Gastroesophageal sphincter (tissue), 4 donors: Measurements from ENCODE around the gene UFSP1. TPM values are rescaled to one million over a fixed set of nuclear protein-coding genes. Genes with fewer than 3 reads are reported as not detected.

Experiments used
- ATAC-seq: fragments of 150-250 bp; one replicate; pipeline ENCODE4 v1.9.1; 2016; ENCODE audit warnings: mild to moderate bottlenecking, moderate library complexity
- H3K27ac ChIP-seq, 4 donors: fragments of 200-600 bp; sonication (generic) in 3 of 4; 1 replicate in 3 of 4; 2 replicates in 1 of 4; pipeline ENCODE4 v1.5.1; 2016 to 2019
- H3K27me3 ChIP-seq: fragments of 200-600 bp; sonication (generic); one replicate; pipeline ENCODE4 v1.5.1; 2019
- H3K36me3 ChIP-seq, 2 donors: fragments of 200-600 bp; sonication (generic); one replicate each; pipeline ENCODE4 v1.5.1; 2019; ENCODE audit warnings: control low read depth in 1 of 2
- H3K4me1 ChIP-seq, 3 donors: fragments of 200-600 bp; sonication (generic); 1 replicate in 2 of 3; 2 replicates in 1 of 3; pipeline ENCODE4 v1.5.1; 2016 to 2019; ENCODE audit warnings: control low read depth in 2 of 3
- H3K4me3 ChIP-seq, 2 donors: fragments of 200-600 bp; sonication (generic); one replicate each; pipeline ENCODE4 v1.5.1; 2019; ENCODE audit warnings: mild to moderate bottlenecking in 1 of 2, moderate library complexity in 1 of 2
- H3K9me3 ChIP-seq, 3 donors: fragments of 200-600 bp; sonication (generic); one replicate each; pipeline ENCODE4 v1.5.1; 2017 to 2019; ENCODE audit warnings: control low read depth in 2 of 3
- EP300 ChIP-seq: sonication (generic); formaldehyde crosslinking; IDR thresholded peaks from one replicate; pipeline ENCODE4 v1.6.1; 2017; ENCODE audit warnings: antibody characterized with exemption, mild to moderate bottlenecking
- POLR2A ChIP-seq, 2 donors: fragments of 450-650 bp; IDR thresholded peaks; one replicate each; pipeline ENCODE4 v1.6.1; 2017; ENCODE audit warnings: antibody characterized with exemption in 2 of 2, mild to moderate bottlenecking in 2 of 2, moderate library complexity in 1 of 2
- POLR2AphosphoS5 ChIP-seq: sonication (generic); formaldehyde crosslinking; IDR thresholded peaks from one replicate; pipeline ENCODE4 v1.6.1; 2017; ENCODE audit warnings: antibody characterized with exemption
- WGBS, 2 donors: methylation state at CpG; one replicate each; pipeline ENCODE4 v1.1.5; 2018; ENCODE audit warnings: low coverage in 1 of 2; 5-methylcytosine and 5-hydroxymethylcytosine counted together
- total RNA-seq, 4 donors: library from RNA; depleted of rRNA; stranded (reverse); fragments of >200 nt; gene quantifications; one replicate each; pipeline ENCODE4 v1.1.0, GENCODE V29; 2016
- TF ChIP-seq, protein P1 (sequence below), 4 experiments: fragments of 200-600 bp in 2 of 4; fragments of 450-650 bp in 2 of 4; sonication (generic) in 1 of 4; IDR thresholded peaks; one replicate each; pipeline ENCODE4 v1.5.1; 2017 to 2019; ENCODE audit warnings: antibody characterized with exemption in 4 of 4, mild to moderate bottlenecking in 2 of 4, moderate library complexity in 2 of 4

Gene UFSP1
- total RNA-seq, 4 donors from 2014 or later = 5.4 to 9.2 (median 7.7) TPM

- TF ChIP-seq, protein P1, sequence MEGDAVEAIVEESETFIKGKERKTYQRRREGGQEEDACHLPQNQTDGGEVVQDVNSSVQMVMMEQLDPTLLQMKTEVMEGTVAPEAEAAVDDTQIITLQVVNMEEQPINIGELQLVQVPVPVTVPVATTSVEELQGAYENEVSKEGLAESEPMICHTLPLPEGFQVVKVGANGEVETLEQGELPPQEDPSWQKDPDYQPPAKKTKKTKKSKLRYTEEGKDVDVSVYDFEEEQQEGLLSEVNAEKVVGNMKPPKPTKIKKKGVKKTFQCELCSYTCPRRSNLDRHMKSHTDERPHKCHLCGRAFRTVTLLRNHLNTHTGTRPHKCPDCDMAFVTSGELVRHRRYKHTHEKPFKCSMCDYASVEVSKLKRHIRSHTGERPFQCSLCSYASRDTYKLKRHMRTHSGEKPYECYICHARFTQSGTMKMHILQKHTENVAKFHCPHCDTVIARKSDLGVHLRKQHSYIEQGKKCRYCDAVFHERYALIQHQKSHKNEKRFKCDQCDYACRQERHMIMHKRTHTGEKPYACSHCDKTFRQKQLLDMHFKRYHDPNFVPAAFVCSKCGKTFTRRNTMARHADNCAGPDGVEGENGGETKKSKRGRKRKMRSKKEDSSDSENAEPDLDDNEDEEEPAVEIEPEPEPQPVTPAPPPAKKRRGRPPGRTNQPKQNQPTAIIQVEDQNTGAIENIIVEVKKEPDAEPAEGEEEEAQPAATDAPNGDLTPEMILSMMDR (IDR thresholded peaks at IDR 0.05) = no peak
- TF ChIP-seq POLR2AphosphoS5 = no peak
- TF ChIP-seq POLR2A (IDR thresholded peaks at IDR 0.05) = no peak
- TF ChIP-seq EP300 = no peak
- Histone ChIP-seq H3K4me3 (no peak overlapping the region), H3K27ac (peak overlapping the region in 3 of 4 donors; percentile 7 to 92 (median 49)), H3K4me1 (peaks cover 0 to 50% (median 21%) of the 10 kb centered on the region in 3 donors), H3K36me3 (peaks cover 0 to 67% of the 10 kb centered on the region in 2 donors), H3K9me3 (no peaks in the 10 kb centered on the region), H3K27me3 (no peaks in the 10 kb centered on the region)
- no peak for ATAC-seq
- WGBS, 2 donors = 62 to 64% methylated on average over 5 to 9 of the region's 25 CpGs
These were observed 2.5 kb downstream of the UFSP1 start for GRCh38 chr7:100886936-100887515.

DNA sequence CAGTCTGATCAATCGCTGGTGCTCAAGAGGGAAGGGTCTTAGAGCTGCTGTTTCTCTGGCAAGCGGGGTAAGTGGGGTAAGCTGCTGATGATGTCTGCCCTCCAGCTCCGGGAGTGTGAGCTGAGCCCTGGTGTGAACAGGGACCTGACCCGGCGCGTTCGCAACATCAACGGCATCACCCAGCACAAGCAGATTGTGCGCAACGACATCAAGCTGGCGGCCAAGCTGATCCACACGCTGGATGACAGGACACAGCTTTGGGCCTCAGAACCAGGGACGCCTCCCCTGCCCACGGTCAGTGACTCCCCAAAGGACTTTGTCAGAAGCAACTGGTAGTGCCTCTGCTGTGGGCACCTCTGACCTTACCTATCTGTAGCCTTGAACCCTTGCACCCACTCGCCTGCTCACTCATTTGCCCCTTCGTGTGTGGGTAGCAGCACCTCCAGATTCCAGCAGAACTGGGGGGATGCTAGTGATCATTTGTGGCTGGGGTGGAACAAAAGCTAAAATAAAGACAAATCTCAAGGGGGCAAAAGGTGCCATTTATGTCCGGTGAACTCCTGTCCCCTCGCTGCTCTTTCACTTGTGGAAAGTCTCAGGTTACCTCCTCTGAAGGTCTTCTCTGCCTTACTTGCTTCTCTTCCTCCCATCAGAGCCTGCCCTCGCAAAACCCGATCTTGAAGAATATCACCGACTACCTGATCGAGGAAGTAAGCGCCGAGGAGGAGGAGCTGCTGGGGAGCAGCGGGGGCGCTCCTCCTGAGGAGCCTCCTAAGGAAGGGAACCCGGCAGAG, 3.2 kb downstream of the UFSP1 start:
- TF ChIP-seq POLR2A (IDR thresholded peaks at IDR 0.05) (no peak), POLR2AphosphoS5 (no peak), EP300 (no peak)
- TF ChIP-seq, protein P1 (IDR thresholded peaks at IDR 0.05) = no peak

GRCh38 chr7:100885440-100886141, 3.9 kb downstream of the UFSP1 start:
- ATAC-seq = no peak
- H3K36me3 ChIP-seq = peaks cover 0 to 81% of the 10 kb centered on the region in 2 donors
- no peak overlapping the region for H3K4me3 ChIP-seq
- WGBS, 2 donors = 60 to 75% methylated on average over 15 to 19 of the region's 22 CpGs
- no peak for TF ChIP-seq EP300
- TF ChIP-seq POLR2A (IDR thresholded peaks at IDR 0.05) = no peak
- TF ChIP-seq, protein P1 (IDR thresholded peaks at IDR 0.05) = no peak
- no peak for TF ChIP-seq POLR2AphosphoS5
- H3K9me3 ChIP-seq = no peaks in the 10 kb centered on the region
- H3K27me3 ChIP-seq = no peaks in the 10 kb centered on the region
- H3K4me1 ChIP-seq = peaks cover 0 to 51% (median 14%) of the 10 kb centered on the region in 3 donors
- H3K27ac ChIP-seq = no peak overlapping the region

More for the DNA sequence above, 3.2 kb downstream of the UFSP1 start:
- no peaks in the 10 kb centered on the region for H3K9me3 ChIP-seq
- no peaks in the 10 kb centered on the region for H3K27me3 ChIP-seq
- peaks cover 0 to 74% of the 10 kb centered on the region in 2 donors for H3K36me3 ChIP-seq
- no peak overlapping the region for H3K4me3 ChIP-seq
- H3K27ac ChIP-seq = peak overlapping the region in 1 of 4 donors; percentile 49
- no peak for ATAC-seq
- H3K4me1 ChIP-seq = peaks cover 0 to 54% (median 21%) of the 10 kb centered on the region in 3 donors
- 60 to 87% methylated on average over 1 to 23 of the region's 27 CpGs for WGBS, 2 donors

DNA sequence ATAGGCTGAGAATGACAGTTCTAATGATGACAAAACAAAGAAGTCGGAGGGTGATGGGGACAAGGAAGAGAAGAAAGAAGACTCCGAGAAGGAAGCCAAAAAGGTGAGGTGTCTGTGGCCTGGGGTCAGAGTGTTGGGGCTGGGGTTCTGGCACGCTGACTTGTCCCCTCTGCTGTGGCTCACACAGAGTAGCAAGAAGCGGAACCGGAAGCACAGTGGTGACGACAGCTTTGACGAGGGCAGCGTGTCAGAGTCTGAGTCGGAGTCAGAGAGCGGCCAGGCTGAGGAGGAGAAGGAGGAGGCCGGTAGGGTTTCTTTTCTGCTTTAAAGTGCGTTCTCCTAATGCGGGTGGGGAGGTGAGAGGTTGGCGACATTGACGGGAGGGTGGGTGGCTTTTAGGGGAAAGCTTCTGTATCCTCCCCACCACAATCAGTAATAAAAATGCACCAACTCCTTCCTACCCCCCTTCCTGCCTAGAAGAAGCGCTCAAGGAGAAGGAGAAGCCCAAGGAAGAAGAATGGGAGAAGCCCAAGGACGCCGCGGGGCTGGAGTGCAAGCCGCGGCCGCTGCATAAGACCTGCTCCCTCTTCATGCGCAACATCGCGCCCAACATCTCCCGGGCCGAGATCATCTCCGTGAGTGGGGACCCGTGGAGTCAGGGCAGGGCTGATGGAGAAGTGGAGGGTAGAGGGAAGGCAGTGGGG, 4.6 kb downstream of the UFSP1 start:
- no peak overlapping the region for H3K27ac ChIP-seq
- TF ChIP-seq POLR2A (IDR thresholded peaks at IDR 0.05) (no peak), POLR2AphosphoS5 (no peak), EP300 (no peak)
- TF ChIP-seq, protein P1 (IDR thresholded peaks at IDR 0.05) = no peak
- no peaks in the 10 kb centered on the region for H3K27me3 ChIP-seq
- H3K4me1 ChIP-seq = peaks cover 0 to 51% (median 12%) of the 10 kb centered on the region in 3 donors
- H3K36me3 ChIP-seq = peaks cover 0 to 88% of the 10 kb centered on the region in 2 donors
- no peak overlapping the region for H3K4me3 ChIP-seq
- H3K9me3 ChIP-seq = no peaks in the 10 kb centered on the region
- 87% methylated on average over 19 to 26 of the region's 29 CpGs for WGBS, 2 donors
- no peak for ATAC-seq
